GM06990 (cell line): Measurements from ENCODE around the gene ACAD9.

ENCODE experiments used
- DNase-seq: peaks from one replicate; pipeline ENCODE4 v3.0.0-alpha.2; 2011; ENCODE audit not compliant: insufficient read length; ENCODE audit errors: extremely low read depth
- H3K27me3 ChIP-seq: replicated peaks from 2 replicates; pipeline ENCODE4 v1.6.0; 2011; ENCODE audit warnings: low read length; ENCODE audit not compliant: control insufficient read depth, insufficient read depth
- H3K36me3 ChIP-seq: 2 replicates; pipeline ENCODE4 v1.5.1; 2011; ENCODE audit warnings: low read length; ENCODE audit not compliant: control insufficient read depth, insufficient read depth
- H3K4me3 ChIP-seq: replicated peaks from 2 replicates; pipeline ENCODE4 v1.5.1; 2011; ENCODE audit warnings: low read depth, mild to moderate bottlenecking, control low read depth, low read length
- TF ChIP-seq, protein P1 (sequence below): IDR thresholded peaks from 2 replicates; pipeline ENCODE4 v1.5.1; 2011; ENCODE audit warnings: low read length, control low read depth, mild to moderate bottlenecking, inconsistent platforms; ENCODE audit not compliant: insufficient read depth, poor library complexity, severe bottlenecking

Gene ACAD9

DNA sequence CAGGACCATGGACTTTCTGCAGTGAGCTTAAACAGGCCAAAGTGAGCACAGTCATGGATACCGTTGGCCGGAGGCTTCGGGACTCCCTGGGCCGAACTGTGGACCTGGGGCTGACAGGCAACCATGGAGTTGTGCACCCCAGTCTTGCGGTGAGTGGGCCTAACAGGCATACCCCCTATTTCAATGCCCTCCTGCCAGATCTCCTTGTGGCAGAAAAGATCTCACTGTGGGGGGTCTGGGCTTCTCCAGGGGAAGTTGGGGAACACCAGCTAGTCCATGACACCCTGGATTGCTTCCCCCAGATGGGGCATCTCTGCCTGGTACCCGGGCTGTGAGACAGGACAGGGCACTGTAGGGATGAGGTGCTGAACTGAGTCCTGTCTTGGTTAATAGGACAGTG lies 29.5 kb downstream of the ACAD9 start:
- TF ChIP-seq, protein P1, sequence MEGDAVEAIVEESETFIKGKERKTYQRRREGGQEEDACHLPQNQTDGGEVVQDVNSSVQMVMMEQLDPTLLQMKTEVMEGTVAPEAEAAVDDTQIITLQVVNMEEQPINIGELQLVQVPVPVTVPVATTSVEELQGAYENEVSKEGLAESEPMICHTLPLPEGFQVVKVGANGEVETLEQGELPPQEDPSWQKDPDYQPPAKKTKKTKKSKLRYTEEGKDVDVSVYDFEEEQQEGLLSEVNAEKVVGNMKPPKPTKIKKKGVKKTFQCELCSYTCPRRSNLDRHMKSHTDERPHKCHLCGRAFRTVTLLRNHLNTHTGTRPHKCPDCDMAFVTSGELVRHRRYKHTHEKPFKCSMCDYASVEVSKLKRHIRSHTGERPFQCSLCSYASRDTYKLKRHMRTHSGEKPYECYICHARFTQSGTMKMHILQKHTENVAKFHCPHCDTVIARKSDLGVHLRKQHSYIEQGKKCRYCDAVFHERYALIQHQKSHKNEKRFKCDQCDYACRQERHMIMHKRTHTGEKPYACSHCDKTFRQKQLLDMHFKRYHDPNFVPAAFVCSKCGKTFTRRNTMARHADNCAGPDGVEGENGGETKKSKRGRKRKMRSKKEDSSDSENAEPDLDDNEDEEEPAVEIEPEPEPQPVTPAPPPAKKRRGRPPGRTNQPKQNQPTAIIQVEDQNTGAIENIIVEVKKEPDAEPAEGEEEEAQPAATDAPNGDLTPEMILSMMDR, result no peak
- no peak for DNase-seq
- Histone ChIP-seq H3K4me3 (no peak overlapping the region), H3K27me3 (no peaks in the 10 kb centered on the region), H3K36me3 (peaks cover 64% of the 10 kb centered on the region)

DNA sequence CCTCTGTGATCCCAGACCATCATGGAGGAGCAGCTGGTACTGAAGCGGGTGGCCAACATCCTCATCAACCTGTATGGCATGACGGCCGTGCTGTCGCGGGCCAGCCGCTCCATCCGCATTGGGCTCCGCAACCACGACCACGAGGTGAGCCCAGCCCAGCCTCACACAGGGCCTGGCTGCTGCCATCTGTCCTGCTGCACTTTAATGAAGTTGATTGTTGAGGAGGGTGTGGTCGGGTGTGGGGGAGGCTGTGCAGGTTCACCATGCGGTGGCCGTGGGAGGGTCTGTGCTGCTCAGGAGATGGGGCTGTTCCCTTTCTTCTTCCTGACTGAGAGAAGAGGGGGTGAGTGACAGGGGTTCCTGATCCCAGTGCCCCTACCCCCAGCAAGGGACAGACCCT lies 30.6 kb downstream of the ACAD9 start:
- H3K36me3 ChIP-seq, result peaks cover 61% of the 10 kb centered on the region
- H3K27me3 ChIP-seq, result no peaks in the 10 kb centered on the region
- TF ChIP-seq, protein P1, result no peak
- no peak for DNase-seq
- no peak overlapping the region for H3K4me3 ChIP-seq

DNA sequence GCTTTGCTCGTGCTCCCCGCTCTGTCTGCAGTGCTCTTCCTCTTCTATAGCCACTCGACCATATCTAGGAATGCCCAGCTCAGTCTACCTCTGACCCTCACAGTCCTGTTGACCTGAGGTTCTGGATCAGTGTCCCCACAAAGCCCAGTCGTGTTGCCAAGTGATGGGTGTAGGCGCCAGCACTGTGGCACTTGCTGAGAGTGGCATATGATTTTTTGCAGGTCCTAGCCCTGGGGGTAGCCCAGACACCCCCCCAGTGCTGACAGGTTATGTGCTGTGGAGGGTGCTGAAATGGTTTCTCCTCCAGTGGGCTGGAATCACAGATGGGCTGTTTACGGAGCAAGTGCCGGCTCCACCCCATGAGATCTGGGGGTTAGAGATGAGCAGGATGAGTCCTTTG lies 32.5 kb downstream of the ACAD9 start:
- Histone ChIP-seq H3K36me3 (peaks cover 60% of the 10 kb centered on the region), H3K4me3 (no peak overlapping the region), H3K27me3 (no peaks in the 10 kb centered on the region)
- TF ChIP-seq, protein P1, result no peak
- DNase-seq, result no peak

DNA sequence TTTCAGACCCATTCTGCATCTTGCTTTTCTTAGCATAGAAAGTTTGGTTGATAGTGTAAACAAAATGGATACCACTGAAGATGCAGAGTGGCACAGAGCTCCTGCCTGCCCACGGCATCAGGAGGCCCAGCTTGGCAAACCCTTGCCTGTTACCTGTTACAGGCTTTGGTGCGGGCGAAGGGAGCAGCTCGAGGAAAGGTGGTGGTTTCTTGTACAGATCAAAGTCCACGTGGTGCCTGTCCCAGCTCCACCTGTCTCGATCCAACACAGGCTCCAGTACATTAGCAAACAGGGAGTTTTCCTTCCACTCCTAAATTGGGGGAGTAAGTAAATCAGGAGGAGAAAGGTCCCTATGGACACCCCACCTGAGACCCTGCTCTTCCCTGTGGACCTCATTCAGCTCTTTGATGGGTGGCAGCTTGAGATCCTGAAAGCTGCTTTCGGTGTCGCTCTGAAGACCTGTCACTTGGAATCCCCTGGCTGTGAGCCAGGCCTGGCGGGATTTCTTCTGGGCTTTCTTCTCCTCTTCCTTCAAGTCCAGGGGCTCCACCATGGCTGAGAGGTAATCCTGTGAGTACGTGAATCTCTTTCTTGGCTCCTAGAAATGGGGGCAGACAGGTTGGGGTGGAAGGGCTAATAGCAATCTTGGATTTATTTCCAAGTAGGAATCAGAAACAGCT lies 35.7 kb downstream of the ACAD9 start:
- no peaks in the 10 kb centered on the region for H3K27me3 ChIP-seq
- H3K4me3 ChIP-seq, result no peak overlapping the region
- H3K36me3 ChIP-seq, result peaks cover 38% of the 10 kb centered on the region
- TF ChIP-seq, protein P1, result no peak
- DNase-seq, result no peak

DNA sequence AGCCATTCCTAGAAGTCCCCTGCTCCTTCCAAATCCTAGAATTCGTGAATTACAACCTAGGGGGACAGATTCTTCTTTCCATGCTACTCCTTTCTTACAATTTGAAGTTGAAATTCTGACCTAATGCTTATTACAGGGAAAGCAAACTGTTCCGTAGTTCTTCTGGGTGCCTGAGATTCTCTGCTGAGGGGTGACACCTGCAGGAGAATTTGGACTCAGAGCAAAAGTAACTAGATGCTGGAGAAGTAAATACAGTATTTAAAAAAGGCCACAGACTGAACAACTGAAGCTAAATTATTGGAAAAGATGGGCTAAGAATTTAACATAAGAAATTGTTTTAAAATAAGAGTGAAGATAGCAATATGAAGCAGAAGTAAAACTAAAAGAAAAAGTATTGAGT lies 37.9 kb downstream of the ACAD9 start:
- no peaks in the 10 kb centered on the region for H3K27me3 ChIP-seq
- H3K4me3 ChIP-seq, result no peak overlapping the region
- peaks cover 26% of the 10 kb centered on the region for H3K36me3 ChIP-seq
- TF ChIP-seq, protein P1, result no peak
- no peak for DNase-seq

DNA sequence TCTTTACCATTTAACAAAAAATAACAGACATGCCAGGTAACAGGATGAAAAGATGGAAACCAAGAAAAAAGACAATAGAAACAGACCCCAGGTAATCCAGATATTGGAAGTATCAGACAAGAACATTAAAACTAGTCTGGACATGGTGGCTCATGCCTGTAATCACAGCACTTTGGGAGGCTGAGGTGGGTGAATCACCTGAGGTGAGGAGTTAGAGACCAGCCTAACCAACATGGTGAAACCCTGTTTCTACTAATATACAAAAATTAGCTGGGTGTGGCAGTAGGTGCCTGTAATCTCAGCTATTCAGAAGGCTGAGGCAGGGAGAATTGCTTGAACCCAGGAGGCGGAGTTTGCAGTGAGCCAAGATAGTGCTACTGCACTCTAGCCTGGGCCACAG lies 40.6 kb downstream of the ACAD9 start:
- H3K36me3 ChIP-seq, result peaks cover 14% of the 10 kb centered on the region
- DNase-seq, result no peak
- TF ChIP-seq, protein P1, result no peak
- no peak overlapping the region for H3K4me3 ChIP-seq
- H3K27me3 ChIP-seq, result no peaks in the 10 kb centered on the region
